SK-N-SH treated with all-trans-retinoic acid at 6 μM for 48 hours (cell line): Measurements from ENCODE around the gene CLEC18B.
"Not testable (repeated sequence)": the region's sequence is repeated elsewhere in the genome, so short reads cannot be mapped to it uniquely, and the experiment has no call there.

Source experiments
- ATAC-seq: fragments of 200-7000 bp; cut with Tn5 transposase; 3 replicates; pipeline ENCODE4 v1.9.1; 2020; ENCODE audit warnings: mild to moderate bottlenecking, moderate library complexity
- ARNTL ChIP-seq: fragments of 450-650 bp; formaldehyde crosslinking; IDR thresholded peaks from 2 replicates; pipeline ENCODE4 v1.5.0; 2020; ENCODE audit warnings: low read depth, mild to moderate bottlenecking, moderate library complexity, borderline replicate concordance
- CSDC2 ChIP-seq: fragments of 250-450 bp; sonication (Bioruptor Pico); IDR thresholded peaks from 2 replicates; pipeline ENCODE4 v1.5.0; 2020; ENCODE audit warnings: mild to moderate bottlenecking, moderate library complexity
- CSRNP3 ChIP-seq: fragments of 250-450 bp; sonication (Bioruptor Pico); IDR thresholded peaks from 2 replicates; pipeline ENCODE4 v1.5.1; 2021; ENCODE audit warnings: mild to moderate bottlenecking, moderate library complexity
- ESRRG ChIP-seq: fragments of 250-450 bp; sonication (Bioruptor Pico); IDR thresholded peaks from 2 replicates; pipeline ENCODE4 v1.6.1; 2021; ENCODE audit warnings: mild to moderate bottlenecking
- ISL1 ChIP-seq: fragments of 250-450 bp; sonication (Bioruptor Pico); IDR thresholded peaks from 2 replicates; pipeline ENCODE4 v2.1.2; 2022; ENCODE audit warnings: mild to moderate bottlenecking, moderate library complexity
- PATZ1 ChIP-seq: fragments of 250-450 bp; sonication (Bioruptor Pico); IDR thresholded peaks from 2 replicates; pipeline ENCODE4 v1.8.0; 2020; ENCODE audit warnings: mild to moderate bottlenecking, moderate library complexity, borderline replicate concordance
- POU6F1 ChIP-seq: fragments of 250-450 bp; sonication (Bioruptor Pico); IDR thresholded peaks from 2 replicates; pipeline ENCODE4 v1.8.0; 2021; ENCODE audit warnings: low read depth, mild to moderate bottlenecking, moderate library complexity, borderline replicate concordance
- PPARA ChIP-seq: fragments of 250-450 bp; sonication (Bioruptor Pico); IDR thresholded peaks from 2 replicates; pipeline ENCODE4 v1.5.0; 2020; ENCODE audit warnings: mild to moderate bottlenecking, borderline replicate concordance
- RARB ChIP-seq: fragments of 250-450 bp; sonication (Bioruptor Pico); IDR thresholded peaks from 2 replicates; pipeline ENCODE4 v1.8.0; 2021; ENCODE audit warnings: mild to moderate bottlenecking, moderate library complexity
- SNAI2 ChIP-seq: fragments of 250-450 bp; sonication (Bioruptor Pico); IDR thresholded peaks from 2 replicates; pipeline ENCODE4 v1.5.0; 2020; ENCODE audit warnings: mild to moderate bottlenecking, moderate library complexity
- TCF4 ChIP-seq: fragments of 250-450 bp; sonication (Bioruptor Pico); IDR thresholded peaks from 2 replicates; pipeline ENCODE4 v1.8.0; 2021; ENCODE audit warnings: mild to moderate bottlenecking, moderate library complexity, borderline replicate concordance
- TOX ChIP-seq: fragments of 250-450 bp; sonication (Bioruptor Pico); IDR thresholded peaks from 2 replicates; pipeline ENCODE4 v1.8.0; 2021; ENCODE audit warnings: mild to moderate bottlenecking, moderate library complexity, borderline replicate concordance
- TSHZ2 ChIP-seq: fragments of 250-450 bp; sonication (Bioruptor Pico); IDR thresholded peaks from 2 replicates; pipeline ENCODE4 v1.5.0; 2020; ENCODE audit warnings: mild to moderate bottlenecking, moderate library complexity
- ZC3H10 ChIP-seq: fragments of 250-450 bp; sonication (Bioruptor Pico); IDR thresholded peaks from 2 replicates; pipeline ENCODE4 v1.5.1; 2021; ENCODE audit warnings: mild to moderate bottlenecking, moderate library complexity
- ZFP3 ChIP-seq: fragments of 250-450 bp; sonication (Bioruptor Pico); IDR thresholded peaks from 2 replicates; pipeline ENCODE4 v1.5.0; 2020; ENCODE audit warnings: mild to moderate bottlenecking, moderate library complexity
- ZFP30 ChIP-seq: fragments of 450-650 bp; formaldehyde crosslinking; IDR thresholded peaks from 2 replicates; pipeline ENCODE4 v1.5.0; 2022; ENCODE audit warnings: mild to moderate bottlenecking, moderate library complexity
- ZNF8 ChIP-seq: fragments of 450-650 bp; formaldehyde crosslinking; IDR thresholded peaks from 2 replicates; pipeline ENCODE4 v1.5.0; 2020; ENCODE audit warnings: mild to moderate bottlenecking, moderate library complexity

Gene CLEC18B

GRCh38 chr16:74372953-74373846 is 48.1 kb downstream of the CLEC18B start:
- no peak for ATAC-seq
- TF ChIP-seq CSDC2 (CRISPR knock-in tag) (no peak), SNAI2 (CRISPR knock-in tag) (no peak), PATZ1 (CRISPR knock-in tag) (no peak), ZFP30 (CRISPR knock-in tag) (no peak), TOX (CRISPR knock-in tag) (no peak), ZC3H10 (CRISPR knock-in tag) (no peak), TCF4 (CRISPR knock-in tag) (no peak), ISL1 (CRISPR knock-in tag) (no peak), ZNF8 (no peak), CSRNP3 (CRISPR knock-in tag) (no peak), ZFP3 (CRISPR knock-in tag) (no peak), ESRRG (CRISPR knock-in tag) (no peak), POU6F1 (CRISPR knock-in tag) (no peak), TSHZ2 (no peak), ARNTL (CRISPR knock-in tag) (no peak)

GRCh38 chr16:74372369-74372768 is 48.9 kb downstream of the CLEC18B start:
- no peak for ATAC-seq
- TF ChIP-seq POU6F1 (CRISPR knock-in tag) (no peak), ZNF8 (no peak), TCF4 (CRISPR knock-in tag) (no peak), RARB (no peak), ISL1 (CRISPR knock-in tag) (no peak), PPARA (CRISPR knock-in tag) (no peak), CSRNP3 (CRISPR knock-in tag) (no peak)

- ATAC-seq, result not testable (repeated sequence)
Observed at GRCh38 chr16:74370338-74371135, 50.7 kb downstream of the CLEC18B start.

- peak; percentile 96 for ATAC-seq
Observed at GRCh38 chr16:74368002-74368911, 53.0 kb downstream of the CLEC18B start.

- ATAC-seq, result peak; percentile 62
Observed at GRCh38 chr16:74367469-74368001, 53.7 kb downstream of the CLEC18B start.
